GM12878 (cell line): ENCODE measurements around the gene FAM181B.

Experiments
- CHD2 ChIP-seq: IDR thresholded peaks from 2 replicates; pipeline ENCODE4 v1.6.1; 2011; ENCODE audit warnings: low read depth, low read length, improper control_type of control experiment, borderline replicate concordance
- MXI1 ChIP-seq: fragments of 150-350 bp; IDR thresholded peaks from 2 replicates; pipeline ENCODE4 v1.6.1; 2011; ENCODE audit warnings: low read depth, mild to moderate bottlenecking, inconsistent platforms, low read length, improper control_type of control experiment
- POLR2A ChIP-seq: IDR thresholded peaks from 2 replicates; pipeline ENCODE4 v1.6.1; 2011; ENCODE audit warnings: low read depth, mild to moderate bottlenecking, low read length
- TAF1 ChIP-seq: IDR thresholded peaks from 2 replicates; pipeline ENCODE4 v1.6.1; 2011; ENCODE audit warnings: mild to moderate bottlenecking, low read depth, low read length, borderline replicate concordance
- TARDBP ChIP-seq: IDR thresholded peaks from 2 replicates; pipeline ENCODE4 v1.6.1; 2016; ENCODE audit warnings: borderline replicate concordance
- ZNF24 ChIP-seq: fragments of 450-650 bp; IDR thresholded peaks from 2 replicates; pipeline ENCODE4 v1.6.1; 2017; ENCODE audit warnings: antibody characterized with exemption, mild to moderate bottlenecking
- ZSCAN29 ChIP-seq: fragments of 450-650 bp; IDR thresholded peaks from 2 replicates; pipeline ENCODE4 v1.6.1; 2017; ENCODE audit warnings: mild to moderate bottlenecking, moderate library complexity

DNA sequence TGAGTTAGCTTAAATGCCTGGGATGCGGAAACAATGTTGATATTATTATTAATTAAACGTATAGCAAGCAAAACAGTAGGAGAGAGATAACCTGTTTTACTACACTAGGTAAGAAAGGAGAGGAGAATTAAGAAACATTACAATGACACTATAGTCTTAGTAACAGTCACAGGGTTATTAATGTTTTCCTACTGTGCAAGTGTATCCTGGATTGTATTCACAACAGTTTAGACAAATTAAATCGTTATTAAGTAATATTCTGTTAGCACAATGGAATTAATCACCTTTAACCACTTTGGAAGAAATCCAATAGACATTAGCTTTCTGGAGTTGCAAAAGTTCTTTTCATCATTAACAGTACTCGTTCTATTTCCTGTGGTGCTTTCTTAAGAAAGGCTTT lies 3.4 kb downstream of the FAM181B start:
- TF ChIP-seq CHD2 (no peak), TARDBP (no peak), POLR2A (no peak), ZSCAN29 (no peak), ZNF24 (no peak), TAF1 (no peak), MXI1 (no peak)
